ENCODE results near the gene MICB.

GRCh38 chr6:31479933-31480535 is 17.9 kb upstream of the MICB start:
- TF ChIP-seq POLR2A (IDR thresholded peaks at IDR 0.05; ENCODE audit: low read length) (no peak), GATA1 (IDR thresholded peaks at IDR 0.05; ENCODE audit: low read depth, low read length) (no peak)
